RWPE2 (cell line): ENCODE results near the gene ARHGAP45.

Experiments
- ATAC-seq: fragments of 200-7000 bp; cut with Tn5 transposase; 3 replicates; pipeline ENCODE4 v1.9.1; 2021; ENCODE audit warnings: low read depth
- DNase-seq: peaks from one replicate; pipeline ENCODE4 v3.0.0-alpha.2; 2020; ENCODE audit warnings: low spot score
- H3K27ac ChIP-seq: fragments of 450-650 bp; 2 replicates; pipeline ENCODE4 v1.5.1; 2017; ENCODE audit warnings: mild to moderate bottlenecking; ENCODE audit not compliant: poor library complexity, severe bottlenecking
- H3K27me3 ChIP-seq: fragments of 250-450 bp; sonication (Bioruptor Pico); 2 replicates; pipeline ENCODE4 v1.5.1; 2021; ENCODE audit warnings: mild to moderate bottlenecking, moderate library complexity; ENCODE audit not compliant: insufficient read depth, poor library complexity, severe bottlenecking
- H3K36me3 ChIP-seq: fragments of 250-450 bp; sonication (Bioruptor Pico); 2 replicates; pipeline ENCODE4 v1.5.1; 2020; ENCODE audit warnings: low read depth, mild to moderate bottlenecking, moderate library complexity
- H3K4me1 ChIP-seq: fragments of 250-450 bp; sonication (Bioruptor Pico); 2 replicates; pipeline ENCODE4 v1.5.1; 2021; ENCODE audit warnings: mild to moderate bottlenecking, moderate library complexity; ENCODE audit not compliant: insufficient read depth, poor library complexity, severe bottlenecking
- H3K4me3 ChIP-seq: fragments of 250-450 bp; sonication (Bioruptor Pico); 2 replicates; pipeline ENCODE4 v1.5.1; 2021; ENCODE audit warnings: mild to moderate bottlenecking, moderate library complexity; ENCODE audit not compliant: severe bottlenecking
- H3K9me3 ChIP-seq: fragments of 250-450 bp; sonication (Bioruptor Pico); 2 replicates; pipeline ENCODE4 v1.5.1; 2021; ENCODE audit warnings: mild to moderate bottlenecking, moderate library complexity; ENCODE audit not compliant: severe bottlenecking
- CTCF ChIP-seq: fragments of 450-650 bp; IDR thresholded peaks from one replicate; pipeline ENCODE4 v1.5.1; 2017; ENCODE audit warnings: mild to moderate bottlenecking, moderate library complexity; ENCODE audit not compliant: poor library complexity, severe bottlenecking

ARHGAP45 gene

GRCh38 chr19:1110809-1111640 lies 44.1 kb downstream of the ARHGAP45 start:
- Histone ChIP-seq H3K9me3 (no peaks in the 10 kb centered on the region), H3K27me3 (no peaks in the 10 kb centered on the region), H3K36me3 (peaks cover 73% of the 10 kb centered on the region), H3K4me1 (no peaks in the 10 kb centered on the region), H3K4me3 (no peak overlapping the region), H3K27ac (no peak overlapping the region)
- no peak for TF ChIP-seq CTCF
- ATAC-seq (peak; percentile 3; the same call in 1 of the 3 replicates), DNase-seq (no peak)

GRCh38 chr19:1111641-1112267 lies 44.8 kb downstream of the ARHGAP45 start:
- Histone ChIP-seq H3K4me1 (no peaks in the 10 kb centered on the region), H3K27me3 (no peaks in the 10 kb centered on the region), H3K9me3 (no peaks in the 10 kb centered on the region), H3K27ac (no peak overlapping the region), H3K36me3 (peaks cover 73% of the 10 kb centered on the region), H3K4me3 (no peak overlapping the region)
- DNase-seq (no peak), ATAC-seq (no peak)
- no peak for TF ChIP-seq CTCF

- no peaks in the 10 kb centered on the region for H3K27me3 ChIP-seq
- no peaks in the 10 kb centered on the region for H3K4me1 ChIP-seq
- H3K36me3 ChIP-seq, result peaks cover 73% of the 10 kb centered on the region
- H3K4me3 ChIP-seq, result no peak overlapping the region
- no peak for ATAC-seq
- H3K9me3 ChIP-seq, result no peaks in the 10 kb centered on the region
- no peak for DNase-seq
- no peak overlapping the region for H3K27ac ChIP-seq
- no peak for TF ChIP-seq CTCF
Measured at GRCh38 chr19:1112268-1113029, 45.5 kb downstream of the ARHGAP45 start.

GRCh38 chr19:1113030-1113985 lies 46.3 kb downstream of the ARHGAP45 start:
- TF ChIP-seq CTCF, result peak; percentile 83
- Histone ChIP-seq H3K36me3 (peaks cover 77% of the 10 kb centered on the region), H3K27ac (no peak overlapping the region), H3K4me1 (no peaks in the 10 kb centered on the region), H3K9me3 (no peaks in the 10 kb centered on the region), H3K4me3 (no peak overlapping the region), H3K27me3 (no peaks in the 10 kb centered on the region)
- DNase-seq (peak; percentile 90), ATAC-seq (peak; percentile 56)
